PFSK-1 (cell line): ENCODE measurements around the gene CCDC24.

ENCODE experiments used
- FOXP2 ChIP-seq: optimal IDR thresholded peaks from 2 replicates; pipeline ENCODE3; 2011; ENCODE audit warnings: borderline replicate concordance, control low read depth, inconsistent platforms; ENCODE audit not compliant: insufficient read depth; ENCODE audit errors: extremely low read length, extremely low read depth
- POLR2AphosphoS5 ChIP-seq: IDR thresholded peaks from 2 replicates; pipeline ENCODE4 v1.6.1; 2012; ENCODE audit warnings: low read depth, mild to moderate bottlenecking, control low read depth, low read length, moderate library complexity
- SIN3A ChIP-seq: IDR thresholded peaks from 2 replicates; pipeline ENCODE4 v1.6.1; 2012; ENCODE audit warnings: mild to moderate bottlenecking, low read length, moderate library complexity, borderline replicate concordance; ENCODE audit not compliant: insufficient read depth
- TAF1 ChIP-seq: IDR thresholded peaks from 2 replicates; pipeline ENCODE4 v1.6.1; 2012; ENCODE audit warnings: low read length, control low read depth, borderline replicate concordance; ENCODE audit not compliant: insufficient read depth
- TF ChIP-seq, protein P1 (sequence below), 2 experiments: IDR thresholded peaks; 2 replicates each; pipeline versions ENCODE4 v1.6.1 to v1.8.0; 2011 to 2012; ENCODE audit warnings: low read depth in 2 of 2, low read length in 2 of 2, control low read depth in 1 of 2, inconsistent platforms in 1 of 2, mild to moderate bottlenecking in 1 of 2, moderate library complexity in 1 of 2; ENCODE audit not compliant: insufficient read depth in 1 of 2

Gene CCDC24

DNA sequence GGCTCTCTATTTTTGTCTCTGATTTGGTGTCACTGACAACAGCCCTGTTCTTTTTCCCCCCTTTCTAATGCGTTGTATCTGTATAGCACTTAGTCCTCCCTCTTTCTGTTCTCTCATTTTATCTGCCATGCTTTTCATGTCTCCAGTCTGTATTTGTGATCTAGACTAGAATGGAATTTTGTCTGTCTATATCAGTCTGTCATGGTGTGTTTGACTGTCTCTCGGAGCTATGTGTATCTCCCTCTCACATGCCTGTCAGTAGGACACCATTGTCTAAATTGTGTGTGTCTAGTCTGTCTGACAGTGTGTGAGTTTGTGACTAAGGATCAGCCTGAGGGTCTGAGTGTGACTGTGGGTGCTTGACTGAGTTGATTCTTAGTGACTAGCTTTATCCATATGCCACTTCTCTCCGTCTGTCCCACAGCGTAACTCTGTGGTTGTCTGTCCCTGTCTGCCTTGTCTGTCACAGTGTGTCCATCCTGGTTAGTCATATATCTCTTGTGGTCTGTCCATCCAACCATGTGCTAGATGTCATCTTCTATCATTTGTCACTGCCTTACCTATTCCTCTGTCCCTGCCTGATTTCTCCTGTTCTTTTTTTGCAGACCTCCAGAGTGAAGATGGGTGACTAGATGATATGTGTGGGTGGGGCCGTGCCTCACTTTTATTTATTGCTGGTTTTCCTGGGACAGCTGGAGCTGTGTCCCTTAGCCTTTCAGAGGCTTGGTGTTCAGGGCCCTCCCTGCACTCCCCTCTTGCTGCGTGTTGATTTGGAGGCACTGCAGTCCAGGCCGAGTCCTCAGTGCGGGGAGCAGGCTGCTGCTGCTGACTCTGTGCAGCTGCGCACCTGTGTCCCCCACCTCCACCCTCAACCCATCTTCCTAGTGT lies 13.8 kb upstream of the CCDC24 start:
- peak; percentile 31; the same call in 1 of the 2 replicates for TF ChIP-seq SIN3A
- TF ChIP-seq, protein P1, sequence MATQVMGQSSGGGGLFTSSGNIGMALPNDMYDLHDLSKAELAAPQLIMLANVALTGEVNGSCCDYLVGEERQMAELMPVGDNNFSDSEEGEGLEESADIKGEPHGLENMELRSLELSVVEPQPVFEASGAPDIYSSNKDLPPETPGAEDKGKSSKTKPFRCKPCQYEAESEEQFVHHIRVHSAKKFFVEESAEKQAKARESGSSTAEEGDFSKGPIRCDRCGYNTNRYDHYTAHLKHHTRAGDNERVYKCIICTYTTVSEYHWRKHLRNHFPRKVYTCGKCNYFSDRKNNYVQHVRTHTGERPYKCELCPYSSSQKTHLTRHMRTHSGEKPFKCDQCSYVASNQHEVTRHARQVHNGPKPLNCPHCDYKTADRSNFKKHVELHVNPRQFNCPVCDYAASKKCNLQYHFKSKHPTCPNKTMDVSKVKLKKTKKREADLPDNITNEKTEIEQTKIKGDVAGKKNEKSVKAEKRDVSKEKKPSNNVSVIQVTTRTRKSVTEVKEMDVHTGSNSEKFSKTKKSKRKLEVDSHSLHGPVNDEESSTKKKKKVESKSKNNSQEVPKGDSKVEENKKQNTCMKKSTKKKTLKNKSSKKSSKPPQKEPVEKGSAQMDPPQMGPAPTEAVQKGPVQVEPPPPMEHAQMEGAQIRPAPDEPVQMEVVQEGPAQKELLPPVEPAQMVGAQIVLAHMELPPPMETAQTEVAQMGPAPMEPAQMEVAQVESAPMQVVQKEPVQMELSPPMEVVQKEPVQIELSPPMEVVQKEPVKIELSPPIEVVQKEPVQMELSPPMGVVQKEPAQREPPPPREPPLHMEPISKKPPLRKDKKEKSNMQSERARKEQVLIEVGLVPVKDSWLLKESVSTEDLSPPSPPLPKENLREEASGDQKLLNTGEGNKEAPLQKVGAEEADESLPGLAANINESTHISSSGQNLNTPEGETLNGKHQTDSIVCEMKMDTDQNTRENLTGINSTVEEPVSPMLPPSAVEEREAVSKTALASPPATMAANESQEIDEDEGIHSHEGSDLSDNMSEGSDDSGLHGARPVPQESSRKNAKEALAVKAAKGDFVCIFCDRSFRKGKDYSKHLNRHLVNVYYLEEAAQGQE (IDR thresholded peaks at IDR 0.05; ENCODE audit: insufficient read depth in 1 of 2, low read depth in 2 of 2, low read length in 2 of 2): no peak

DNA sequence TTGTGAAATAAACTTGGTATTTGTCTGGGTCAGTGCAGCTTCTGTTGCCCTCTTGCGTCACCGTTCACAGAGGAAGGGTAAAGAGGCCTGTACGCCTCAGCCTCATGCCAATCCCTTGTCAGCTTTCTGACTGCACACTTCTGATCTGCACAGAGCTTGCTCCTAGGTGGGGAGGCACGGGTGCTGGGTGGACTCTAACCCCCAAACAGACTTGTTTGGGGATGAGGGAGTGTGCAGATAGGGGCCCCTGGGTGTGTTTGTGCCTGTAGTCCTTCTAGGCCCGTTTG lies 13.2 kb upstream of the CCDC24 start:
- no peak for TF ChIP-seq SIN3A
- TF ChIP-seq TAF1: no peak
- no peak for TF ChIP-seq POLR2AphosphoS5
- TF ChIP-seq FOXP2: no peak
- TF ChIP-seq, protein P1 (IDR thresholded peaks at IDR 0.05; ENCODE audit: insufficient read depth in 1 of 2, low read depth in 2 of 2, low read length in 2 of 2): no peak

GRCh38 chr1:43978551-43979260 lies 12.7 kb upstream of the CCDC24 start, which contains the start of gene B4GALT2:
Gene B4GALT2 (plus strand): TSS chr1:43979210. CDS start chr1:43981161, 1,951 bp downstream.
- TF ChIP-seq FOXP2 (no peak), POLR2AphosphoS5 (peak; percentile 50; the same call in 1 of the 2 replicates)

GRCh38 chr1:43979261-43979527 lies 12.2 kb upstream of the CCDC24 start:
- TF ChIP-seq SIN3A: no peak
- TF ChIP-seq, protein P1 (IDR thresholded peaks at IDR 0.05; ENCODE audit: insufficient read depth in 1 of 2, low read depth in 2 of 2, low read length in 2 of 2): no peak
- TF ChIP-seq POLR2AphosphoS5: no peak
- TF ChIP-seq TAF1: peak; percentile 8; the same call in 1 of the 2 replicates

- 0 out of 2 replicates have a peak, but pooled peaks have one; percentile 22 for TF ChIP-seq POLR2AphosphoS5
- peak; percentile 23; the same call in 1 of the 2 replicates for TF ChIP-seq SIN3A
- TF ChIP-seq FOXP2: no peak
- TF ChIP-seq, protein P1 (IDR thresholded peaks at IDR 0.05; ENCODE audit: insufficient read depth in 1 of 2, low read depth in 2 of 2, low read length in 2 of 2): no peak
- no peak for TF ChIP-seq TAF1
Measured at GRCh38 chr1:43979528-43980254, 11.7 kb upstream of the CCDC24 start.
